ENCODE data around the gene ALS2CL.

- no peak for TF ChIP-seq CTCF (IDR thresholded peaks at IDR 0.05; ENCODE audit: insufficient read depth, low read depth, low read length)
- TF ChIP-seq EZH2 (IDR thresholded peaks at IDR 0.05; ENCODE audit: insufficient read depth, low read length), result no peak
Measured at GRCh38 chr3:46717447-46718231, 24.2 kb upstream of the ALS2CL start, which contains the start of gene PRSS50.

Data from astrocyte (in vitro differentiated cells and primary cell).